ENCODE measurements around the gene CLDN22.

DNA sequence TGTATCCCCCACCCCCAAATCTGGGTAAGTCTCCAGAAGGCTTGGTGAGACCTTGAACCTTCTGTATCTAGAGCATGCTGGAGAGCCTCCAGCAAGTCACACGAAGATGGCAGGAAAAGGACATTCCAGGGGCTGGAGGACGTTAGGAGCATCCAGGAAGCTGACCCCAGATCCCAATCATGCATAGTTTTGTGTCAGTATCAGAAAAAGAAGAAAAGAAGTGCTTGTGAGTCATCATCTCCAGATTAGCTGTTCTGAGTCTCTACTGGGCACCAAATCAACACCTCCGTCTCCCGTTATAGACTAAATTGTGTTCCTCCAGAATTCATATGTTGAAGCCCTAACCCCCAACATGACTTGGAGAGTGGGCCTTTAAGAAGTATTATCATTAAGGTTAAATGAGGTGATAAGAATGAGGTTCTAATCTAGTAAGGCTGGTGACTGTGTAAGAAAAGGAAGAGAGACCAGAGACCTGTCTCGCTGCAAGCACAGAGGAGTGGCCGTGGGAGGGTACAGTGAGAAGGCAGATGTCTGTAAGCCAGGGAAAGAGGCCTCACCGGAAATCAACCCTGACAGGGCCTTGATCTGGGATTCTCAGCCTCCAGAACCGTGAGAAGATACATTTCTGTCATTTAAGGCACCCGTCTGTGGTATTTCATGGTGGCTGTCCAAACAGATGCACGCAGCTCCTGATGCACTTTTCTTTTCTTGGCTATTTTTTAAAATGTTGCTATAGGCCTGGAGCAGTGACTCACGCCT lies 40.3 kb upstream of the CLDN22 start:
- TF ChIP-seq, protein P1, sequence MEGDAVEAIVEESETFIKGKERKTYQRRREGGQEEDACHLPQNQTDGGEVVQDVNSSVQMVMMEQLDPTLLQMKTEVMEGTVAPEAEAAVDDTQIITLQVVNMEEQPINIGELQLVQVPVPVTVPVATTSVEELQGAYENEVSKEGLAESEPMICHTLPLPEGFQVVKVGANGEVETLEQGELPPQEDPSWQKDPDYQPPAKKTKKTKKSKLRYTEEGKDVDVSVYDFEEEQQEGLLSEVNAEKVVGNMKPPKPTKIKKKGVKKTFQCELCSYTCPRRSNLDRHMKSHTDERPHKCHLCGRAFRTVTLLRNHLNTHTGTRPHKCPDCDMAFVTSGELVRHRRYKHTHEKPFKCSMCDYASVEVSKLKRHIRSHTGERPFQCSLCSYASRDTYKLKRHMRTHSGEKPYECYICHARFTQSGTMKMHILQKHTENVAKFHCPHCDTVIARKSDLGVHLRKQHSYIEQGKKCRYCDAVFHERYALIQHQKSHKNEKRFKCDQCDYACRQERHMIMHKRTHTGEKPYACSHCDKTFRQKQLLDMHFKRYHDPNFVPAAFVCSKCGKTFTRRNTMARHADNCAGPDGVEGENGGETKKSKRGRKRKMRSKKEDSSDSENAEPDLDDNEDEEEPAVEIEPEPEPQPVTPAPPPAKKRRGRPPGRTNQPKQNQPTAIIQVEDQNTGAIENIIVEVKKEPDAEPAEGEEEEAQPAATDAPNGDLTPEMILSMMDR (IDR thresholded peaks at IDR 0.05; ENCODE audit: low read depth, low read length, missing input control), result no peak
- no peak for TF ChIP-seq JUND (IDR thresholded peaks at IDR 0.05)
- TF ChIP-seq, protein P2, sequence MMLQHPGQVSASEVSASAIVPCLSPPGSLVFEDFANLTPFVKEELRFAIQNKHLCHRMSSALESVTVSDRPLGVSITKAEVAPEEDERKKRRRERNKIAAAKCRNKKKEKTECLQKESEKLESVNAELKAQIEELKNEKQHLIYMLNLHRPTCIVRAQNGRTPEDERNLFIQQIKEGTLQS (IDR thresholded peaks at IDR 0.05), result no peak
- TF ChIP-seq GABPA (IDR thresholded peaks at IDR 0.05 in 1 of 2, conservative IDR thresholded peaks at IDR 0.05 in 1 of 2), result no peak
- TF ChIP-seq MAX (IDR thresholded peaks at IDR 0.05), result no peak
- TF ChIP-seq REST (IDR thresholded peaks at IDR 0.05), result no peak
- no peak for TF ChIP-seq RAD21 (IDR thresholded peaks at IDR 0.05)
- TF ChIP-seq NR2F2 (IDR thresholded peaks at IDR 0.05), result no peak
- TF ChIP-seq SP1 (IDR thresholded peaks at IDR 0.05), result no peak
- TF ChIP-seq RXRA (IDR thresholded peaks at IDR 0.05), result no peak
- no peak for TF ChIP-seq TAF1 (conservative IDR thresholded peaks at IDR 0.05)
- no peak for TF ChIP-seq YY1 (IDR thresholded peaks at IDR 0.05)
- TF ChIP-seq FOXA1 (IDR thresholded peaks at IDR 0.05), result no peak
- TF ChIP-seq EGR1 (IDR thresholded peaks at IDR 0.05; ENCODE audit: low read depth in 2 of 2), result no peak

Measured in liver (tissue), 3 donors.